Measurements from ENCODE around the gene IMMP1L. TPM values are rescaled to one million over a fixed set of nuclear protein-coding genes. Genes with fewer than 3 reads are reported as not detected.
"Not testable (repeated sequence)": the region's sequence is repeated elsewhere in the genome, so short reads cannot be mapped to it uniquely, and the experiment has no call there.

The IMMP1L gene
- total RNA-seq, 4 donors from 2014 or later, result 7.1 to 61.9 (median 33.5) TPM

DNA sequence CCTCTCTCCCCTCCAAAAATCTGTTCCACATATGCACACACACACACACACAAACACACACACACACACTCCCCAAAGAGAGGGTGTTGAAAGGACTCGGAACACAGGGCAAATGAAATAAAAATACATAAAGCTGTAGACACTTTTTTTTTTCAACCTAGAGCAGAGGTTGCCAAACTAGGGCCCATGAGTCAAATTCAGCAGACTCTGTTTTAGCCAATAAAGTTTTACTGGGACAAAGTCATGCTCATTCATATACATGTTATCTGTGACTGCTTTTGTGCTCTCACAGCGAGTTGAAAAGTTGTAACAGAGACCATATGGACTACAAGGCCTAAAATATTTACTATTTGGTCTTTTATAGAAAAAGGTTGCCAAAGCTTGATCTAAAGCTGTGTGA, 8.9 kb downstream of the IMMP1L start:
- DNase-seq (ENCODE audit: low spot score in 2 of 2), result no peak
- Histone ChIP-seq H3K27me3 (no peaks in the 10 kb centered on the region), H3K27ac (no peak overlapping the region), H3K4me3 (no peak overlapping the region), H3K9me3 (no peaks in the 10 kb centered on the region), H3K4me1 (no peaks in the 10 kb centered on the region), H3K36me3 (no peaks in the 10 kb centered on the region)
- no peak for TF ChIP-seq POLR2A (IDR thresholded peaks at IDR 0.05)
- no peak for TF ChIP-seq CTCF (IDR thresholded peaks at IDR 0.05)
- TF ChIP-seq EP300 (IDR thresholded peaks at IDR 0.05), result no peak
- no peak for TF ChIP-seq POLR2AphosphoS5 (IDR thresholded peaks at IDR 0.05)
- 77% methylated on average over 2 of the region's 2 CpGs for WGBS

- Histone ChIP-seq H3K9me3 (no peaks in the 10 kb centered on the region), H3K4me3 (no peak overlapping the region), H3K4me1 (no peaks in the 10 kb centered on the region), H3K36me3 (no peaks in the 10 kb centered on the region), H3K27ac (no peak overlapping the region), H3K27me3 (no peaks in the 10 kb centered on the region)
- TF ChIP-seq POLR2A (IDR thresholded peaks at IDR 0.05) (no peak), CTCF (IDR thresholded peaks at IDR 0.05) (no peak), EP300 (IDR thresholded peaks at IDR 0.05) (no peak), POLR2AphosphoS5 (IDR thresholded peaks at IDR 0.05) (no peak)
- no peak for DNase-seq (ENCODE audit: low spot score in 2 of 2)
- WGBS, result 96% methylated on average over 3 of the region's 3 CpGs
These were observed 9.7 kb downstream of the IMMP1L start for GRCh38 chr11:31499576-31500178.

DNA sequence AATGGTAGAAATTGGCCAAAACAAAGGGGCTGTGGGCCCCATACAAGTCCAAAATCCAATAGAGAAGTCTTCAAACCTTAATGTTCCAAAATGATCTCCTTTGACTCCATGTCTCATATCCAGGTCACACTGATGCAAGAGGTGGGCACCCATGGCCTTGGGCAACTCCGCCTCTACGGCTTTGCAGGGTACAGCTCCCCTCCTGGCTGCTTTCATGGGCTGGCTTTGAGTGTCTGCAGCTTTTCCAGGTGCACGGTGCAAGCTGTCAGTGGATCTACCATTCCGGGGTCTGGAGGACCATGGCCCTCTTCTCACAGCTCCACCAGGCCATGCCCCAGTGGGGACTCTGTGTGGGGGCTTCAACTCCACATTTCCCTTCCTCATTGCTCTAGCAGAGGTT, 15.7 kb downstream of the IMMP1L start:
- not testable (repeated sequence) for H3K4me3 ChIP-seq; H3K27ac ChIP-seq; DNase-seq (ENCODE audit: low spot score in 2 of 2); H3K4me1 ChIP-seq; H3K9me3 ChIP-seq; H3K27me3 ChIP-seq; H3K36me3 ChIP-seq
- WGBS, result 96% methylated on average over 4 of the region's 4 CpGs

DNA sequence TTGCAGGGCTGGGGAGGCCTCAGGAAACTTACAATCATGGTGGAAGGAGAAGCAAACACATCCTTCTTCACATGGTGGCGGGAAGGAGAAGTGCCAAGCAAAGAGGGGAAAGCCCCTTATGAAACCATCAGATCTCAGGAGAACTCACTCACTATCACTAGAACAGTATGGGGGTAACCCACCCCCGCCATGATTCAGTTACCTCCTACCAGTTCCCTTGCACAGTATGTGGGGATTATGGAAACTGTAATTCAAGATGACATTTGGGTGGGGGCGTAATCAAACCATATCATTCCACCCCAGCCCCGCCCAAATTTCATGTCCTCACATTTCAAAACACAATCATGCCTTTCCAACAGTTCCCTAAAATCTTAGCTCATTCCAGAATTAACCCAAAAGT, 16.2 kb downstream of the IMMP1L start:
- WGBS, result 95% methylated on average over 4 of the region's 4 CpGs
- no peak for DNase-seq (ENCODE audit: low spot score in 2 of 2)
- H3K36me3 ChIP-seq, result no peaks in the 10 kb centered on the region
- TF ChIP-seq EP300 (IDR thresholded peaks at IDR 0.05) (no peak), POLR2AphosphoS5 (IDR thresholded peaks at IDR 0.05) (no peak), CTCF (IDR thresholded peaks at IDR 0.05) (no peak), POLR2A (IDR thresholded peaks at IDR 0.05) (no peak)
- no peak overlapping the region for H3K27ac ChIP-seq
- H3K9me3 ChIP-seq, result no peaks in the 10 kb centered on the region
- no peaks in the 10 kb centered on the region for H3K4me1 ChIP-seq
- H3K4me3 ChIP-seq, result no peak overlapping the region
- H3K27me3 ChIP-seq, result no peaks in the 10 kb centered on the region

DNA sequence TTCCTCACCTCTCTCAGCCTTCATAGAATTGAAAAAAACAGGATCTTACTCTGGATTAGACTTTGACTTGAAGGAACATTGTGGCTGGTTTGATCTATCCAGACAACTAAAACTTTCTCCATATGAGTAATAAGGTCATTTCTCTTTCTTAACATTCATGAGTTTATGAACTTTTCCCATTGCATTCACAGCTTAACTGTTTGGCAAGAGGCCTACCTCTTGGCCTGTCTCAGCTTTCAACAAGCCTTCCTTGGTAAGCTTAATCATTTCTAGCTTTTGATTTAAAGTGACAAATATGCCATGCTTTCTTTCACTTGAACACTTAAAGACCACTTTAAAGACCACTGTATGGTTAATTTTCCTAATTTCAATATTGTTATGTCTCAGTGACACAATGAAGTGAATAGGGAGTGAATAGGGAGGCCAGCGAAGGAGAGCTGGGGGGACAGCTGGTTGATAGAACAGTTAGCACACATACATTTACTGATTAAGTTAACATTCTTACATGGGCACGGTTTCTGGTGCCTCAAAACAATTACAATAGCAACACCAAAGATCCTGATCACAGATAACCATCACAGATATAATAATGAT, 17.0 kb downstream of the IMMP1L start:
- 74% methylated on average over 2 of the region's 2 CpGs for WGBS
- Histone ChIP-seq H3K27me3 (no peaks in the 10 kb centered on the region), H3K36me3 (no peaks in the 10 kb centered on the region), H3K27ac (no peak overlapping the region), H3K4me3 (no peak overlapping the region), H3K4me1 (no peaks in the 10 kb centered on the region), H3K9me3 (no peaks in the 10 kb centered on the region)
- no peak for TF ChIP-seq EP300 (IDR thresholded peaks at IDR 0.05)
- TF ChIP-seq CTCF (IDR thresholded peaks at IDR 0.05), result no peak
- TF ChIP-seq POLR2AphosphoS5 (IDR thresholded peaks at IDR 0.05), result no peak
- no peak for TF ChIP-seq POLR2A (IDR thresholded peaks at IDR 0.05)
- no peak for DNase-seq (ENCODE audit: low spot score in 2 of 2)

- H3K4me3 ChIP-seq, result no peak overlapping the region
- no peaks in the 10 kb centered on the region for H3K36me3 ChIP-seq
- no peak for TF ChIP-seq POLR2AphosphoS5 (IDR thresholded peaks at IDR 0.05)
- TF ChIP-seq POLR2A (IDR thresholded peaks at IDR 0.05), result no peak
- TF ChIP-seq EP300 (IDR thresholded peaks at IDR 0.05), result no peak
- no peak for TF ChIP-seq CTCF (IDR thresholded peaks at IDR 0.05)
- no peak overlapping the region for H3K27ac ChIP-seq
- no peak for DNase-seq (ENCODE audit: low spot score in 2 of 2)
- no peaks in the 10 kb centered on the region for H3K9me3 ChIP-seq
- no peaks in the 10 kb centered on the region for H3K27me3 ChIP-seq
- 11% methylated on average over 1 of the region's 1 CpG for WGBS
- no peaks in the 10 kb centered on the region for H3K4me1 ChIP-seq
These were observed 21.6 kb downstream of the IMMP1L start for GRCh38 chr11:31487848-31488247.
